MCF 10A (cell line): ENCODE results near the gene KNDC1. TPM values are rescaled to one million over a fixed set of nuclear protein-coding genes. Genes with fewer than 3 reads are reported as not detected.

Experiments
- BruUV-seq: library from RNA; stranded (reverse); fragments of 400-500 nt; replicated peaks from 2 replicates; lab custom pipeline; 2021; lab: Mats Ljungman, UMichigan
- CTCF ChIA-PET: fragments of 300-600 bp; sonication (Branson Sonifier 250); formaldehyde crosslinking; extraction: SDS; loops from one replicate; lab custom pipeline; 2021; ENCODE audit warnings: antibody characterized with exemption, inconsistent platforms; lab: Yijun Ruan, JAX
- POLR2A ChIA-PET: fragments of 300-600, 350-650 bp; sonication (Branson Sonifier 250); formaldehyde crosslinking; extraction: SDS; loops from one replicate; lab custom pipeline; 2020; ENCODE audit warnings: antibody characterized with exemption, inconsistent platforms; lab: Yijun Ruan, JAX
- DNase-seq: peaks from one replicate; pipeline ENCODE4 v3.0.0-alpha.2; 2018; ENCODE audit not compliant: unreplicated experiment
- H3K27ac Mint-ChIP-seq: one replicate; pipeline ENCODE4 v1.8.0; 2022; ENCODE audit warnings: mild to moderate bottlenecking, low read depth, mixed read lengths; ENCODE audit not compliant: unreplicated experiment
- H3K27me3 Mint-ChIP-seq: one replicate; pipeline ENCODE4 v1.8.0; 2022; ENCODE audit warnings: mixed read lengths; ENCODE audit not compliant: insufficient read depth, unreplicated experiment
- H3K36me3 Mint-ChIP-seq: one replicate; pipeline ENCODE4 v1.8.0; 2022; ENCODE audit warnings: mild to moderate bottlenecking, moderate library complexity, mixed read lengths; ENCODE audit not compliant: insufficient read depth, unreplicated experiment
- H3K4me1 Mint-ChIP-seq: one replicate; pipeline ENCODE4 v1.8.0; 2022; ENCODE audit warnings: mixed read lengths; ENCODE audit not compliant: insufficient read depth, unreplicated experiment
- H3K4me3 Mint-ChIP-seq: one replicate; pipeline ENCODE4 v1.8.0; 2022; ENCODE audit warnings: mild to moderate bottlenecking, moderate library complexity, mixed read lengths; ENCODE audit not compliant: unreplicated experiment
- H3K9me3 Mint-ChIP-seq: one replicate; pipeline ENCODE4 v1.8.0; 2022; ENCODE audit warnings: mixed read lengths; ENCODE audit not compliant: unreplicated experiment
- CTCF ChIP-seq: fragments of 200-600 bp; IDR thresholded peaks from one replicate; pipeline ENCODE4 v1.8.0; 2022; ENCODE audit warnings: antibody characterized with exemption, mild to moderate bottlenecking; ENCODE audit not compliant: unreplicated experiment
- intact Hi-C: fragments of 100-400 bp; cut with micrococcal nuclease; formaldehyde crosslinking; loops from 2 replicates; pipeline ENCODE4 v1.14.1; 2022
- total RNA-seq: library from RNA; stranded (reverse); gene quantifications from 2 replicates; pipeline ENCODE4 v1.2.3, GENCODE V29; 2022

Gene KNDC1
- total RNA-seq, 1 experiment from 2014 or later: 2.1 TPM

GRCh38 chr10:133141144-133141957 lies 18.7 kb upstream of the KNDC1 start:
- Mint-ChIP-seq H3K9me3 (peaks cover under 1% of the 10 kb centered on the region), H3K27ac (no peak overlapping the region), H3K4me3 (no peak overlapping the region), H3K4me1 (no peaks in the 10 kb centered on the region), H3K36me3 (no peaks in the 10 kb centered on the region), H3K27me3 (peaks cover under 1% of the 10 kb centered on the region)
- CTCF ChIA-PET: interaction anchor here (0.6 to 1.0 kb wide), 2 partner anchors 164 to 237 kb away, joined by 3 to 4 read pairs; no protein-coding TSS in a partner anchor
- TF ChIP-seq CTCF: no peak
- BruUV-seq: no TSS peak
- no peak for DNase-seq
- POLR2A ChIA-PET: no interaction called here
- intact Hi-C loops: loop anchor here (5.0 kb wide), 2 partner anchors 116 to 166 kb away; partner anchors contain the start of genes TUBGCP2 and ZNF511

- Mint-ChIP-seq H3K36me3 (no peaks in the 10 kb centered on the region), H3K4me1 (no peaks in the 10 kb centered on the region), H3K27ac (no peak overlapping the region), H3K27me3 (peaks cover 7% of the 10 kb centered on the region), H3K9me3 (peaks cover 7% of the 10 kb centered on the region), H3K4me3 (no peak overlapping the region)
- no peak for TF ChIP-seq CTCF
- DNase-seq: no peak
- ChIA-PET CTCF (interaction anchor here (0.6 to 2.2 kb wide), 3 partner anchors 116 to 237 kb away, joined by 3 to 25 read pairs (median 4); no protein-coding TSS in a partner anchor), POLR2A (no interaction called here)
- intact Hi-C loops: loop anchor here (5.0 kb wide), 2 partner anchors 115 to 165 kb away; partner anchors contain the start of genes TUBGCP2 and ZNF511
- BruUV-seq: no TSS peak
These were observed 18.1 kb upstream of the KNDC1 start for GRCh38 chr10:133141958-133142340.

- Mint-ChIP-seq H3K27ac (no peak overlapping the region), H3K4me1 (no peaks in the 10 kb centered on the region), H3K9me3 (peaks cover 14% of the 10 kb centered on the region), H3K36me3 (no peaks in the 10 kb centered on the region), H3K27me3 (peaks cover 14% of the 10 kb centered on the region), H3K4me3 (no peak overlapping the region)
- no peak for TF ChIP-seq CTCF
- no peak for DNase-seq
- intact Hi-C loops: loop anchor here (5.0 kb wide), 2 partner anchors 115 to 165 kb away; partner anchors contain the start of genes TUBGCP2 and ZNF511
- CTCF ChIA-PET: interaction anchor here (0.6 to 2.2 kb wide), 9 partner anchors 19 to 238 kb away, joined by 3 to 25 read pairs (median 4); no protein-coding TSS in a partner anchor
- POLR2A ChIA-PET: interaction anchor here (0.9 kb wide), 1 partner anchor 116 kb away, joined by 4 read pairs; no protein-coding TSS in a partner anchor
- BruUV-seq: no TSS peak
These were observed 17.4 kb upstream of the KNDC1 start for GRCh38 chr10:133142523-133143199.

- CTCF ChIA-PET: interaction anchor here (0.5 to 2.2 kb wide), 19 partner anchors 14 to 450 kb away, joined by 3 to 25 read pairs (median 3); partner anchors contain the start of gene KNDC1
- POLR2A ChIA-PET: interaction anchor here (0.9 kb wide), 1 partner anchor 116 kb away, joined by 4 read pairs; no protein-coding TSS in a partner anchor
- Mint-ChIP-seq H3K4me1 (no peaks in the 10 kb centered on the region), H3K27me3 (peaks cover 19% of the 10 kb centered on the region), H3K9me3 (peaks cover 17% of the 10 kb centered on the region), H3K4me3 (no peak overlapping the region), H3K36me3 (no peaks in the 10 kb centered on the region), H3K27ac (no peak overlapping the region)
- BruUV-seq: no TSS peak
- intact Hi-C loops: loop anchor here (5.0 kb wide), 2 partner anchors 114 to 164 kb away; partner anchors contain the start of genes TUBGCP2 and ZNF511
- no peak for TF ChIP-seq CTCF
- no peak for DNase-seq
These were observed 16.9 kb upstream of the KNDC1 start for GRCh38 chr10:133143200-133143533.
